SH-SY5Y (cell line): Measurements from ENCODE around the gene COL4A4.

ENCODE experiments used
- GATA2 ChIP-seq: IDR thresholded peaks from 2 replicates; pipeline ENCODE4 v1.6.1; 2011; ENCODE audit warnings: mild to moderate bottlenecking, low read depth, low read length
- GATA3 ChIP-seq: IDR thresholded peaks from 2 replicates; pipeline ENCODE4 v1.6.1; 2011; ENCODE audit warnings: low read depth, mild to moderate bottlenecking, low read length, moderate library complexity

- TF ChIP-seq GATA2 (no peak), GATA3 (no peak)
These were observed 143.6 kb downstream of the COL4A4 start for GRCh38 chr2:227020416-227020815.
